Lower lobe of right lung (tissue), 2 donors: ENCODE measurements around the gene SNRPF. TPM values are rescaled to one million over a fixed set of nuclear protein-coding genes. Genes with fewer than 3 reads are reported as not detected.

Experiments
- ATAC-seq, 2 donors: fragments of 200-7000 bp; cut with Tn5 transposase; one replicate each; pipeline ENCODE4 v1.9.1; 2020 to 2022; ENCODE audit warnings: mild to moderate bottlenecking in 2 of 2, moderate library complexity in 2 of 2
- DNase-seq: peaks from one replicate; pipeline ENCODE4 v3.0.0-alpha.2; 2020
- H3K27ac ChIP-seq: fragments of 200-600 bp; one replicate; pipeline ENCODE4 v1.8.0; 2022
- H3K27me3 ChIP-seq: fragments of 200-600 bp; one replicate; pipeline ENCODE4 v1.8.0; 2022; ENCODE audit warnings: low read depth
- H3K36me3 ChIP-seq: fragments of 200-600 bp; one replicate; pipeline ENCODE4 v1.8.0; 2022; ENCODE audit warnings: mild to moderate bottlenecking
- H3K4me1 ChIP-seq: fragments of 200-600 bp; one replicate; pipeline ENCODE4 v1.8.0; 2022
- H3K4me3 ChIP-seq: fragments of 200-600 bp; one replicate; pipeline ENCODE4 v1.8.0; 2022; ENCODE audit warnings: mild to moderate bottlenecking
- H3K9me3 ChIP-seq: fragments of 200-600 bp; one replicate; pipeline ENCODE4 v1.8.0; 2022
- CTCF ChIP-seq: fragments of 200-600 bp; IDR thresholded peaks from one replicate; pipeline ENCODE4 v1.8.0; 2022; ENCODE audit warnings: antibody characterized with exemption, mild to moderate bottlenecking
- intact Hi-C: fragments of 100-400 bp; cut with DNase I; formaldehyde crosslinking; loops from one replicate; pipeline ENCODE4 v1.11.0; 2022
- total RNA-seq: library from RNA; stranded (reverse); fragmentation: NEBNext Ultra II Directional; extraction: Animal tissue kit (Norgen Biotek cat#: 25700); gene quantifications from one replicate; pipeline ENCODE4 v1.2.1, GENCODE V29; 2021
- donor health status: DM: no; HTN: yes; CAD: no; lungs with severe emphysema.

SNRPF gene
- total RNA-seq, 1 donor from 2014 or later: 15.2 TPM

GRCh38 chr12:95877622-95878021, 18.9 kb downstream of the SNRPF start:
- H3K27ac ChIP-seq: no peak overlapping the region
- ATAC-seq (no peak), DNase-seq (no peak)

GRCh38 chr12:95880895-95881294, 22.1 kb downstream of the SNRPF start:
- H3K27ac ChIP-seq: no peak overlapping the region
- H3K27me3 ChIP-seq: no peaks in the 10 kb centered on the region
- DNase-seq (no peak), ATAC-seq (no peak)
- no peaks in the 10 kb centered on the region for H3K36me3 ChIP-seq
- H3K4me3 ChIP-seq: no peak overlapping the region
- intact Hi-C loops: no loop called here
- H3K9me3 ChIP-seq: peaks cover 8% of the 10 kb centered on the region
- H3K4me1 ChIP-seq: no peaks in the 10 kb centered on the region
- TF ChIP-seq CTCF: no peak

More at GRCh38 chr12:95877622-95878021, 18.9 kb downstream of the SNRPF start:
- no peaks in the 10 kb centered on the region for H3K9me3 ChIP-seq
- H3K27me3 ChIP-seq: no peaks in the 10 kb centered on the region
- TF ChIP-seq CTCF: no peak
- no peak overlapping the region for H3K4me3 ChIP-seq
- no peaks in the 10 kb centered on the region for H3K36me3 ChIP-seq
- H3K4me1 ChIP-seq: no peaks in the 10 kb centered on the region
- intact Hi-C loops: no loop called here

GRCh38 chr12:95881331-95881955, 22.7 kb downstream of the SNRPF start:
- H3K4me1 ChIP-seq: no peaks in the 10 kb centered on the region
- DNase-seq: no peak
- no peak overlapping the region for H3K27ac ChIP-seq
- H3K9me3 ChIP-seq: peaks cover 8% of the 10 kb centered on the region
- intact Hi-C loops: no loop called here
- H3K4me3 ChIP-seq: no peak overlapping the region
- no peak for ATAC-seq
- no peaks in the 10 kb centered on the region for H3K27me3 ChIP-seq
- no peaks in the 10 kb centered on the region for H3K36me3 ChIP-seq
- no peak for TF ChIP-seq CTCF

- Histone ChIP-seq H3K27ac (no peak overlapping the region), H3K36me3 (no peaks in the 10 kb centered on the region), H3K4me1 (no peaks in the 10 kb centered on the region), H3K27me3 (no peaks in the 10 kb centered on the region), H3K9me3 (peaks cover 8% of the 10 kb centered on the region), H3K4me3 (no peak overlapping the region)
- TF ChIP-seq CTCF: no peak
- intact Hi-C loops: no loop called here
- DNase-seq (no peak), ATAC-seq (no peak)
These were observed 23.3 kb downstream of the SNRPF start for GRCh38 chr12:95882080-95882479.

GRCh38 chr12:95882873-95883272, 24.1 kb downstream of the SNRPF start:
- Histone ChIP-seq H3K4me1 (no peaks in the 10 kb centered on the region), H3K27me3 (no peaks in the 10 kb centered on the region), H3K27ac (no peak overlapping the region), H3K36me3 (no peaks in the 10 kb centered on the region), H3K9me3 (peaks cover 8% of the 10 kb centered on the region), H3K4me3 (no peak overlapping the region)
- DNase-seq (no peak), ATAC-seq (no peak)
- intact Hi-C loops: no loop called here
- TF ChIP-seq CTCF: no peak
